ENCODE results near the gene UBE2N. TPM values are rescaled to one million over a fixed set of nuclear protein-coding genes. Genes with fewer than 3 reads are reported as not detected.

Gene UBE2N
- total and polyA plus RNA-seq, 10 of the 15 experiments (the other 5 are each of a cell fraction or from before 2014, with no cell fraction given) = 243 to 945 (median 443) TPM

GRCh38 chr12:93375906-93376305 lies 65.8 kb downstream of the UBE2N start:
- Histone ChIP-seq H3K36me3 (ENCODE audit: control insufficient read depth in 2 of 2, insufficient read depth in 2 of 2, low read length in 1 of 2) (no peaks in the 10 kb centered on the region), H3K4me3 (peak overlapping the region; percentile 69), H3K4me1 (ENCODE audit: control insufficient read depth, insufficient read depth, low read length) (peaks cover 9% of the 10 kb centered on the region), H2AFZ (ENCODE audit: control insufficient read depth, low read depth, low read length) (no peak overlapping the region), H3K27me3 (replicated peaks in 1 of 2; ENCODE audit: control insufficient read depth in 2 of 2, insufficient read depth in 2 of 2, low read length in 1 of 2) (no peaks in the 10 kb centered on the region), H3K9ac (ENCODE audit: control insufficient read depth, insufficient read depth, low read length) (peak overlapping the region; percentile 78), H3K4me2 (ENCODE audit: control insufficient read depth, insufficient read depth) (peak overlapping the region; percentile 100), H3K9me3 (replicated peaks; ENCODE audit: control insufficient read depth, insufficient read depth, low read length) (no peaks in the 10 kb centered on the region), H3K79me2 (ENCODE audit: control insufficient read depth, insufficient read depth, low read length) (peaks cover 47% of the 10 kb centered on the region), H4K20me1 (ENCODE audit: control insufficient read depth, insufficient read depth) (no peaks in the 10 kb centered on the region), H3K27ac (ENCODE audit: control insufficient read depth, insufficient read depth) (no peak overlapping the region)
- ATAC-seq = no peak
- intact Hi-C loops (cut with micrococcal nuclease; ENCODE audit: unreplicated experiment) = loop anchor here (5.0 kb wide), 1 partner anchor 449 kb away; the partner anchor contains the start of gene EEA1
- no peak for TF ChIP-seq RELB (IDR thresholded peaks at IDR 0.05; ENCODE audit: low read depth)
- no peak for TF ChIP-seq GABPA (IDR thresholded peaks at IDR 0.05; ENCODE audit: low read depth)
- no peak for TF ChIP-seq ZBTB4 (CRISPR knock-in tag; IDR thresholded peaks at IDR 0.05)
- TF ChIP-seq CBFB (IDR thresholded peaks at IDR 0.05; ENCODE audit: low read depth) = no peak
- no peak for TF ChIP-seq PBX3 (IDR thresholded peaks at IDR 0.05; ENCODE audit: insufficient replicate concordance, low read depth, low read length)
- TF ChIP-seq ETV6 (conservative IDR thresholded peaks at IDR 0.05 in 1 of 2, IDR thresholded peaks at IDR 0.05 in 1 of 2; ENCODE audit: borderline replicate concordance in 1 of 2, low read depth in 1 of 2) = no peak
- TF ChIP-seq JUND (IDR thresholded peaks at IDR 0.05; ENCODE audit: low read depth, low read length) = no peak
- TF ChIP-seq ZNF274 (IDR thresholded peaks at IDR 0.05; ENCODE audit: insufficient read depth, insufficient read length) = no peak
- TF ChIP-seq NR2C1 (IDR thresholded peaks at IDR 0.05) = no peak
- TF ChIP-seq ZNF207 (IDR thresholded peaks at IDR 0.05; ENCODE audit: borderline replicate concordance) = no peak
- no peak for TF ChIP-seq PAX5 (IDR thresholded peaks at IDR 0.05; ENCODE audit: borderline replicate concordance, low read depth, low read length)
- TF ChIP-seq HCFC1 (IDR thresholded peaks at IDR 0.05; ENCODE audit: low read length) = no peak
- no peak for FAIRE-seq
- ChIA-PET SMC1A (ENCODE audit: uncharacterized antibody, unreplicated experiment) (interaction anchor here (0.7 to 2.7 kb wide), 22 partner anchors 10 to 397 kb away, joined by 3 to 18 read pairs (median 6); no protein-coding TSS in a partner anchor), RAD21 (ENCODE audit: unreplicated experiment) (interaction anchor here (0.5 to 5.4 kb wide), 19 partner anchors 10 to 388 kb away, joined by 3 to 44 read pairs (median 7); no protein-coding TSS in a partner anchor), POLR2A (interaction anchor here (0.6 to 2.7 kb wide), 12 partner anchors 11 to 389 kb away, joined by 3 to 28 read pairs (median 4); no protein-coding TSS in a partner anchor), CTCF (interaction anchor here (0.6 to 4.6 kb wide), 15 partner anchors 9 to 730 kb away, joined by 3 to 22 read pairs (median 4); partner anchors contain the start of gene EEA1)
- DNase-seq (ENCODE audit: low read depth, low spot score) = no peak
- in situ Hi-C loops (cut with MboI) = no loop called here
- 95% methylated on average over 6 of the region's 6 CpGs for WGBS (ENCODE audit: insufficient coverage, insufficient replicate concordance, low lambda C conversion rate, missing lambda C conversion rate)
- no TSS peak for BruUV-seq (replicated peaks)
